NCI-H1048 (cell line): ENCODE measurements around the gene ATP6V1B1.

Source experiments
- DNase-seq: peaks from one replicate; lab custom pipeline; 2025; lab: John Stamatoyannopoulos, UW

The ATP6V1B1 gene

DNA sequence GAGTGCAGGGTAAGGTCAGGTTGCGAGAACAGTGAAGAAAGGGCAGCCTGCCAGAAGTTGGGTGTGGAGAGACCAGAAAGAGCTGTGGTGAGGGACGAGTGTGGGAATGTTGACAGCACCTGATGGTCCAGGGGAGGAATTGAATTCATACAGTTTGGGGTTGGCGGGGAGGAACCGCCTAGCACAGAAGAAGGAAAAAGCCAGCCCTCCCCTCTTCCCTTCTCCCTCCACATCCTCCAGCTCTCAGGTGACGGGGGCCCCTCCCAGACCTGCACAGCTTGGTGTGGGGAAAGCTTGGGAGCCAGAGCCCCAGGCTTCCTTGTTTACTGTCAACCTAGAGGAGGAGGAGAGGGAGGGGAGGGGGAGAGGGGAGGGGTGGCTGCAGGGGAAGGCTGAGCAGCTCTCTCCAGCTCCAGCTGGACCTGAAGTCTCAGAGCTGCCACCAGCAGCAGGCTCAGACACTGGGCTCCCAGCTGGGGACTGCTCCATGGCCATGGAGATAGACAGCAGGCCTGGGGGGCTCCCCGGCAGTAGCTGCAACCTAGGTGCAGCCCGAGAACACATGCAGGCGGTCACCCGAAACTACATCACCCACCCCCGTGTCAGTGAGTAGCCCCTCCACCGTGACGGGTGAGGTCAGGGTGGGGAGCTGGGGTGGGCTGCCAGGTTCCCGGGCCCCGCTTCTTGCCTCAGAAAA, at the start of gene ATP6V1B1:
TSS of gene ATP6V1B1 (plus strand) at position 433 of the 697 bp plus-strand sequence. CDS start at position 488, 55 bp downstream.
- DNase-seq = no peak

- DNase-seq = no peak
These were observed 49.1 kb upstream of the ATP6V1B1 start for GRCh38 chr2:70886541-70886987.

- no peak for DNase-seq
These were observed 48.5 kb upstream of the ATP6V1B1 start for GRCh38 chr2:70887208-70887549.

DNA sequence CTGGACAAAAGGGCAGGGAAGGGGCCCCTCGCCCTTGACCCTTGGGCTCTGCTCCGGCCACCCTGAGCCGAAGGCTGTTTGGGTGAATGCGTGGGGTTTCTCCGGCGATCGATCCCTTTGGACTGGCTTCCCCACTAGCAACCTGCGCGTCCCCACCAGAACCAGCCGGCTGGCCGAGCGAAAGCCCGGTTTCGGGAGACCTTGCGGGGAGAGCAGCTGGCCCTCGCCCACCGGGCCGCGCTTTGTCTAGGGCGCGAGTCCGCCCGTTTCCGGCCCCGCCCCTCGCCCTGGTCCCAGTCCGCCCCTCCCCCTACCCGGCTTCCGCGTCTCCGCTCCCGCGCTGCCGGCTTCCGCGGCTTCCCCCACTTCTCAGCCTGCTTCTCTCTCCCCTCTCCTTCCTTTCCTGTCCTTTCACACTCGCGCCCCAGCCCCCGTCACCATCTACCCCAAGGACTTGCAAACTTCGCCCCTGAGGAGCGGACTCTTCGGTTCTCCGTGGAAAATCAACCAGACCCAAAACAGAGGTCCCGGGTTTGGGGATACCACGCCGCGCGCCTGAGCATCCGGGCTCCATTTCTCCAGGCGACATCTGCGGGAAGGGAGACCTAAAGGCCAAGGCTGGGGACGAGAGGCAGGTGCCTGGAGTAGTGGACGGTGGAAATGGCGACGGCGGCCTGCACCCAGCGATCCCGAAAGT, 48.0 kb upstream of the ATP6V1B1 start:
- DNase-seq = peak; percentile 58

- DNase-seq = no peak
These were observed 47.3 kb upstream of the ATP6V1B1 start for GRCh38 chr2:70888366-70888922.

GRCh38 chr2:70888923-70889715, 46.6 kb upstream of the ATP6V1B1 start:
- no peak for DNase-seq

GRCh38 chr2:70889716-70890037, 46.0 kb upstream of the ATP6V1B1 start:
- no peak for DNase-seq

DNA sequence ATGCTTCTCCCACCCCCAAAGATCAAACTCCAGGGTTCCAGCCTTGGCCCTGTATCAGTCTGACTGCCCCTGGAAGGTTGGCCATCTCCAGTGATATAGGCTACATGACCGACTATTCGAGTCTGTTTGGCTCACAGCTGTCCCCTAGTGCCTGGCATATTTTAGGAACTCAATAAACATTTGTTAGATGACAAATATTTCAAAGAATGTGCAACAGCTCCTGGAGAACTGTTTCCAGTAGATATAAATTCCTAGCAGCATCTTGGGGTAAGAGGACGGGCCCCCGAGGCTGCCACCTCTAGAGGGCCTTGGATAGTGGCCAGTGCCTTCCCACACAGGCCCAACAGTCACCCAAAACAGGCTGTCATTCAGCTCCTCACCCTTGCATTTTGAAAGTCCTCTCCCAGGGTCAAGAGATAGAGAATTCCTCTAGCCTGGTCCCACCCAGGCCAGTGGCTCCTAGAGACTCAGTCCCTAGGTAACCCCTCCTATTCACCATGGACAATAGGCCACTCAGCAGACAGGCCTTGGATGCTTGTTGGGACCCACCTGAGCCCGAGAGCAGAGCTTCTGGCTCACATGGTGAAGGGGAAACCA, 45.1 kb upstream of the ATP6V1B1 start:
- no peak for DNase-seq

GRCh38 chr2:70891572-70892357, 43.9 kb upstream of the ATP6V1B1 start:
- no peak for DNase-seq

GRCh38 chr2:70892750-70893149, 43.0 kb upstream of the ATP6V1B1 start:
- no peak for DNase-seq

DNA sequence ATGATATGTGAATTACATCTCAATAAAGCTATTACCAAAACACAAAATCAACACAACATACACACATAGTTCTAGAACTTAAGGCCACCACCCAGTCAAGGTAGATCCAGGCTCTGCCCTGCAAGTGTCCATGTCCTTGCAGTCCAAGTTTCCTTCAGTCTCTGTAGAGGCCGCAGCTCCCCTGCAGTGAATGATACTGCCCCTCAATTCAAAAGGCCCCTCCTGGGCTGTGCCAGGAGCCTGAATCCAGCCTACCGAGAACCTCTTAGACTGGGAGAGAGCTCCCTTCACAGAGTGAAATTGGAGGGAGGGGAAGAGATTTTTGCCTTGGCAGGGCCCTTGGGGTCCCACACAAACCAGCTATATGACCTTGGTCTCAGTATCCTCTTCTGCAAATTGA, 42.5 kb upstream of the ATP6V1B1 start:
- no peak for DNase-seq

DNA sequence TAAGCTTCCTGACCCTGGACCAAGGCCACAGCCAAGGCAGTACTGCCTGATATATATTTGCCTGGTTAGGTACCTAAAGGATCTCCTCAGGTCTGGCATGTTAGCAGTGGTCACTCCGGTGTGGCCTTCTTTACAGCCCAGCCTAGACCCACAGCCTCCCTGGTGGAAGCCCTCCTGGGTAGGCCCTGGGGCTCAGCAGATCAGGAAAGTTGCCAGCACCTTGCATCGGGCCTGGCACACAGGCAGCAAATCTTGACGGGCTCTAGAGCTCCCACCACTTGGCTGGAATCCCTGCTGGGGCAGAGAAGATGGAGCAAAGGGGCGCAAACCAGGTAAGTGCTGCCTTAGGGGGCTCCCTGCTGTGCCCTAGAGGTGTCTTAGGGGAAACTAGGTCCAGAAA, 40.9 kb upstream of the ATP6V1B1 start:
- DNase-seq = no peak

GRCh38 chr2:70895249-70895648, 40.5 kb upstream of the ATP6V1B1 start:
- DNase-seq = no peak

- DNase-seq = no peak
These were observed 39.5 kb upstream of the ATP6V1B1 start for GRCh38 chr2:70895998-70896764.

- no peak for DNase-seq
These were observed 38.9 kb upstream of the ATP6V1B1 start for GRCh38 chr2:70896765-70897202.

DNA sequence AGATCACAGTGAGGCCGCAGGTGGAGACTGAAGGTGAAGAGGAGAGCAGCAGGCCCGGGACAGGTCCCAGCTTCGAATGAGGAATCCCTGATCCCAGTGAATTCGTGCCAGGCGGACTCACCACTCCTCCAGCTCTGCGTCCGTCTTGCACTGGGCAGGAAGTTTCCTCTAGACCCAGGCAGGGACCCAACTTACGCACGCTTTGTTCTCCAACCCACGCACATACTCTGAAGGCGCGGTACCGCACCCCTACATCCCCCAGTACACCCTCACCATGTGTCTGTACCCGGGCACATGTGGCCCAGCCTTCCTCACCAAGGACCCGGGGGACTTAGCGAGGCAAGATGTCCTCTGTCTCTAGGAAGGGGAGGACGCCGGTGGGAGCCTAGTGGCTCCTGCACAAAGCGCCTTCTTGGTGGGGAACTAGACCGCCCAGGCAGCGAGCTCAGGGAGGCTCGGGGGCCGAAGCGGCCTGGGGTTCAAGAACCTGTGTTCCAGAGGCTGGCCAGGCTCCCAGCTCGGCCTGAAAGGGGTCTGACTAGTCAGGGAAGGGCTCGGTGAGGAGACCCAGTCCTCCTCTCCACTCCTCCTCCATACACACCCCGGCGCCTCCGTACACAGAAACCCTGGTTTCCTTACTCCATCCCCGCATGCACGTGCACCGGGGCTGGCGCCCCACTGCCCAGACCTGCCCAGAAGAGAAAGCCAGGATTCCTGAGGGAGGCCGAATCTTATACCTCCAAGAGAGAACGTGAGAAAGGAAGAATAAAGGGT, 38.3 kb upstream of the ATP6V1B1 start:
- DNase-seq = no peak

GRCh38 chr2:70897977-70898226, 37.8 kb upstream of the ATP6V1B1 start:
- DNase-seq = no peak

- no peak for DNase-seq
These were observed 37.1 kb upstream of the ATP6V1B1 start for GRCh38 chr2:70898363-70899240.
